Liver (tissue), 9 donors: Measurements from ENCODE around the gene LYSMD3. TPM values are rescaled to one million over a fixed set of nuclear protein-coding genes. Genes with fewer than 3 reads are reported as not detected.
A peak's percentile ranks its signal among the peaks of the same experiment; 100 is the strongest.

Source experiments
- DNase-seq: peaks from one replicate; pipeline ENCODE4 v3.0.0-alpha.2; 2017; ENCODE audit warnings: low spot score
- H3K27ac ChIP-seq, 2 donors: one replicate each; pipeline ENCODE4 v1.7.0; 2013; ENCODE audit warnings: inconsistent platforms in 2 of 2, low read length in 2 of 2, control low read depth in 1 of 2, low read depth in 1 of 2, mild to moderate bottlenecking in 1 of 2
- H3K27me3 ChIP-seq, 4 donors: one replicate each; pipeline versions ENCODE4 v1.6.1 to v1.7.0; 2013; ENCODE audit warnings: low read length in 3 of 4, inconsistent platforms in 1 of 4, mild to moderate bottlenecking in 1 of 4, moderate library complexity in 1 of 4; ENCODE audit not compliant: control insufficient read depth in 4 of 4, insufficient read depth in 4 of 4
- H3K36me3 ChIP-seq, 4 donors: one replicate each; pipeline versions ENCODE4 v1.6.1 to v1.7.0; 2013; ENCODE audit warnings: low read length in 3 of 4, mild to moderate bottlenecking in 3 of 4, low read depth in 1 of 4, moderate library complexity in 1 of 4; ENCODE audit not compliant: control insufficient read depth in 4 of 4, insufficient read depth in 3 of 4
- H3K4me1 ChIP-seq, 4 donors: one replicate each; pipeline versions ENCODE4 v1.6.1 to v1.7.0; 2013; ENCODE audit warnings: low read length in 3 of 4, mild to moderate bottlenecking in 3 of 4, moderate library complexity in 1 of 4; ENCODE audit not compliant: control insufficient read depth in 4 of 4, insufficient read depth in 4 of 4
- H3K4me3 ChIP-seq, 3 donors: one replicate each; pipeline versions ENCODE4 v1.6.1 to v1.7.0; 2013; ENCODE audit warnings: low read length in 3 of 3, control low read depth in 1 of 3, low read depth in 1 of 3, mild to moderate bottlenecking in 1 of 3
- H3K9ac ChIP-seq, 2 donors: one replicate each; pipeline ENCODE4 v1.7.0; 2013; ENCODE audit warnings: low read length in 2 of 2, mild to moderate bottlenecking in 2 of 2, moderate library complexity in 2 of 2, control low read depth in 1 of 2, low read depth in 1 of 2
- H3K9me3 ChIP-seq, 4 donors: one replicate each; pipeline versions ENCODE4 v1.6.1 to v1.7.0; 2013; ENCODE audit warnings: low read length in 3 of 4; ENCODE audit not compliant: control insufficient read depth in 4 of 4
- ATF3 ChIP-seq: IDR thresholded peaks from 2 replicates; pipeline ENCODE4 v1.6.1; 2016; ENCODE audit warnings: antibody characterized with exemption
- CTCF ChIP-seq: fragments of 150-350 bp; IDR thresholded peaks from 2 replicates; pipeline ENCODE4 v1.5.1; 2017; ENCODE audit warnings: improper control_type of control experiment, low read depth, low read length; ENCODE audit not compliant: missing input control
- EGR1 ChIP-seq, 2 donors: IDR thresholded peaks; 2 replicates each; pipeline ENCODE4 v1.6.1; 2016 to 2018; ENCODE audit warnings: antibody characterized with exemption in 2 of 2, low read depth in 2 of 2
- FOXA1 ChIP-seq: IDR thresholded peaks from 2 replicates; pipeline ENCODE4 v1.6.1; 2016; ENCODE audit warnings: antibody characterized with exemption
- FOXA2 ChIP-seq: IDR thresholded peaks from 2 replicates; pipeline ENCODE4 v1.6.1; 2016; ENCODE audit warnings: antibody characterized with exemption
- GABPA ChIP-seq, 2 donors: IDR thresholded peaks in 1 of 2; conservative IDR thresholded peaks in 1 of 2; 2 replicates each; pipeline ENCODE4 v1.6.1; 2016; ENCODE audit warnings: antibody characterized with exemption in 2 of 2, mild to moderate bottlenecking in 1 of 2, moderate library complexity in 1 of 2
- HNF4A ChIP-seq, 2 donors: conservative IDR thresholded peaks; 2 replicates each; pipeline ENCODE4 v1.6.1; 2016; ENCODE audit warnings: antibody characterized with exemption in 2 of 2, mild to moderate bottlenecking in 2 of 2
- HNF4G ChIP-seq: IDR thresholded peaks from 2 replicates; pipeline ENCODE4 v1.6.1; 2016; ENCODE audit warnings: antibody characterized with exemption
- JUND ChIP-seq, 2 donors: IDR thresholded peaks; 2 replicates each; pipeline ENCODE4 v1.6.1; 2016; ENCODE audit warnings: antibody characterized with exemption in 2 of 2
- NR2F2 ChIP-seq: IDR thresholded peaks from 2 replicates; pipeline ENCODE4 v1.6.1; 2016; ENCODE audit warnings: antibody characterized with exemption
- REST ChIP-seq: IDR thresholded peaks from 2 replicates; pipeline ENCODE4 v1.6.1; 2016; ENCODE audit warnings: antibody characterized with exemption, mild to moderate bottlenecking
- RXRA ChIP-seq, 2 donors: IDR thresholded peaks; 2 replicates each; pipeline ENCODE4 v1.6.1; 2017 to 2018; ENCODE audit warnings: antibody characterized with exemption in 2 of 2, mild to moderate bottlenecking in 1 of 2
- SP1 ChIP-seq: IDR thresholded peaks from 2 replicates; pipeline ENCODE4 v1.6.1; 2018; ENCODE audit warnings: antibody characterized with exemption, mild to moderate bottlenecking
- TAF1 ChIP-seq: conservative IDR thresholded peaks from 2 replicates; pipeline ENCODE4 v1.6.1; 2016; ENCODE audit warnings: antibody characterized with exemption, mild to moderate bottlenecking
- YY1 ChIP-seq: IDR thresholded peaks from 2 replicates; pipeline ENCODE4 v1.6.1; 2016; ENCODE audit warnings: antibody characterized with exemption, mild to moderate bottlenecking
- WGBS: extraction: QIAGEN DNeasy Blood & Tissue Kit; methylation state at CpG from one replicate; pipeline ENCODE4 v1.1.7; 2013; 5-methylcytosine and 5-hydroxymethylcytosine counted together
- polyA plus RNA-seq, 2 donors: library from polyadenylated mRNA; stranded (reverse) in 1 of 2; unstranded in 1 of 2; fragments of 200-250 nt in 1 of 2; fragments of >200 nt in 1 of 2; fragmentation: Nextera tagmentation in 1 of 2; extraction: Ambion mirVana in 1 of 2; gene quantifications; one replicate each; pipeline versions ENCODE4 v1.2.1 to v1.2.3, GENCODE V29; 2013 to 2015
- total RNA-seq, 2 donors: library from RNA; depleted of rRNA; stranded (reverse); fragments of >200 nt; gene quantifications; one replicate each; pipeline ENCODE4 v1.2.3, GENCODE V29; 2014
- TF ChIP-seq, protein P1 (sequence below): IDR thresholded peaks from 2 replicates; pipeline ENCODE4 v1.6.1; 2016; ENCODE audit warnings: antibody characterized with exemption
- TF ChIP-seq, protein P2 (sequence below): IDR thresholded peaks from 2 replicates; pipeline ENCODE4 v1.6.1; 2016; ENCODE audit warnings: antibody characterized with exemption
- donor health status: healthy.
- donor health status: healthy.
- donor health status: healthy.
- donor health status: healthy.
- donor health status: healthy.

Gene LYSMD3
- total and polyA plus RNA-seq, 4 donors, result 8.8 to 23.6 (median 11.0) TPM

- Histone ChIP-seq H3K9me3 (peaks cover 0 to 3% (median 0%) of the 10 kb centered on the region in 4 donors), H3K27me3 (peaks cover 2 to 19% (median 4%) of the 10 kb centered on the region in 4 donors), H3K4me1 (peaks cover 3 to 12% (median 11%) of the 10 kb centered on the region in 4 donors), H3K4me3 (peak overlapping the region in 1 of 3 donors; percentile 49), H3K27ac (no peak overlapping the region), H3K9ac (no peak overlapping the region), H3K36me3 (no peaks in the 10 kb centered on the region)
- no peak for DNase-seq
- WGBS, result 12% methylated on average over 3 of the region's 3 CpGs
- TF ChIP-seq, protein P1, sequence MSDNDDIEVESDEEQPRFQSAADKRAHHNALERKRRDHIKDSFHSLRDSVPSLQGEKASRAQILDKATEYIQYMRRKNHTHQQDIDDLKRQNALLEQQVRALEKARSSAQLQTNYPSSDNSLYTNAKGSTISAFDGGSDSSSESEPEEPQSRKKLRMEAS, result no peak
- TF ChIP-seq ATF3 (no peak), TAF1 (no peak), JUND (IDR thresholded peaks at IDR 0.05) (no peak), HNF4A (conservative IDR thresholded peaks at IDR 0.05) (no peak), YY1 (no peak), FOXA2 (no peak), EGR1 (IDR thresholded peaks at IDR 0.05; ENCODE audit: low read depth in 2 of 2) (no peak), CTCF (no peak), HNF4G (no peak), FOXA1 (no peak), RXRA (IDR thresholded peaks at IDR 0.05) (no peak)
- TF ChIP-seq, protein P2, sequence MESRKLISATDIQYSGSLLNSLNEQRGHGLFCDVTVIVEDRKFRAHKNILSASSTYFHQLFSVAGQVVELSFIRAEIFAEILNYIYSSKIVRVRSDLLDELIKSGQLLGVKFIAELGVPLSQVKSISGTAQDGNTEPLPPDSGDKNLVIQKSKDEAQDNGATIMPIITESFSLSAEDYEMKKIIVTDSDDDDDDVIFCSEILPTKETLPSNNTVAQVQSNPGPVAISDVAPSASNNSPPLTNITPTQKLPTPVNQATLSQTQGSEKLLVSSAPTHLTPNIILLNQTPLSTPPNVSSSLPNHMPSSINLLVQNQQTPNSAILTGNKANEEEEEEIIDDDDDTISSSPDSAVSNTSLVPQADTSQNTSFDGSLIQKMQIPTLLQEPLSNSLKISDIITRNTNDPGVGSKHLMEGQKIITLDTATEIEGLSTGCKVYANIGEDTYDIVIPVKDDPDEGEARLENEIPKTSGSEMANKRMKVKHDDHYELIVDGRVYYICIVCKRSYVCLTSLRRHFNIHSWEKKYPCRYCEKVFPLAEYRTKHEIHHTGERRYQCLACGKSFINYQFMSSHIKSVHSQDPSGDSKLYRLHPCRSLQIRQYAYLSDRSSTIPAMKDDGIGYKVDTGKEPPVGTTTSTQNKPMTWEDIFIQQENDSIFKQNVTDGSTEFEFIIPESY, result no peak
Observed at GRCh38 chr5:90557871-90558270, 28.5 kb upstream of the LYSMD3 start.

- H3K27me3 ChIP-seq, result peaks cover 2 to 19% (median 4%) of the 10 kb centered on the region in 4 donors
- no peak overlapping the region for H3K4me3 ChIP-seq
- 10% methylated on average over 9 of the region's 9 CpGs for WGBS
- H3K4me1 ChIP-seq, result peaks cover 3 to 12% (median 11%) of the 10 kb centered on the region in 4 donors
- TF ChIP-seq HNF4G (no peak), CTCF (no peak), GABPA (IDR thresholded peaks at IDR 0.05 in 1 of 2, conservative IDR thresholded peaks at IDR 0.05 in 1 of 2) (no peak), YY1 (no peak), NR2F2 (no peak), FOXA2 (no peak), SP1 (no peak), HNF4A (conservative IDR thresholded peaks at IDR 0.05) (no peak), TAF1 (no peak), REST (no peak)
- H3K9me3 ChIP-seq, result peaks cover 0 to 3% (median 0%) of the 10 kb centered on the region in 4 donors
- no peak for DNase-seq
- no peak overlapping the region for H3K9ac ChIP-seq
- H3K36me3 ChIP-seq, result no peaks in the 10 kb centered on the region
- no peak overlapping the region for H3K27ac ChIP-seq
Observed at GRCh38 chr5:90557391-90557790, 28.0 kb upstream of the LYSMD3 start.
